Measurements from ENCODE around the gene RBMXL3. TPM values are rescaled to one million over a fixed set of nuclear protein-coding genes. Genes with fewer than 3 reads are reported as not detected.

The RBMXL3 gene
- not detected in 2 replicates for total RNA-seq

GRCh38 chrX:115189110-115189509 is at the start of gene RBMXL3:
RBMXL3 (plus strand) TSS chrX:115189410; CDS start chrX:115189442, 32 bp downstream.

GRCh38 chrX:115233497-115234455 is 44.6 kb downstream of the RBMXL3 start, which contains the start of gene LRCH2:
LRCH2 (minus strand) TSS chrX:115234096; CDS start chrX:115234041, 55 bp downstream.

Other genes starting within 250 kb of the RBMXL3 start
- not detected in 2 replicates for gene IL13RA2, start 171.8 kb upstream of the RBMXL3 start, total RNA-seq
- gene LRCH2, start 44.7 kb downstream of the RBMXL3 start, total RNA-seq, result 0.81 and 3.2 TPM in 2 replicates
- not detected in 2 replicates for gene LUZP4, start 100.3 kb downstream of the RBMXL3 start, total RNA-seq

Data from mesangial cell (primary cell).